A673 (cell line): ENCODE results near the gene KCNJ8.

Experiments used
- EZH2 ChIP-seq: fragments of 200-600 bp; sonication (generic); IDR thresholded peaks from 2 replicates; pipeline ENCODE4 v1.6.1; 2017; ENCODE audit warnings: borderline replicate concordance, low read depth, mild to moderate bottlenecking, mixed read lengths, antibody characterized with exemption, low read length; ENCODE audit not compliant: poor library complexity, severe bottlenecking
- TF ChIP-seq, protein P1 (sequence below): fragments of 300-800, 200-600 bp; sonication (generic); conservative IDR thresholded peaks from 2 replicates; pipeline ENCODE4 v1.5.1; 2017; ENCODE audit warnings: low read depth, mild to moderate bottlenecking, antibody characterized with exemption, low read length, moderate library complexity, mixed read lengths

DNA sequence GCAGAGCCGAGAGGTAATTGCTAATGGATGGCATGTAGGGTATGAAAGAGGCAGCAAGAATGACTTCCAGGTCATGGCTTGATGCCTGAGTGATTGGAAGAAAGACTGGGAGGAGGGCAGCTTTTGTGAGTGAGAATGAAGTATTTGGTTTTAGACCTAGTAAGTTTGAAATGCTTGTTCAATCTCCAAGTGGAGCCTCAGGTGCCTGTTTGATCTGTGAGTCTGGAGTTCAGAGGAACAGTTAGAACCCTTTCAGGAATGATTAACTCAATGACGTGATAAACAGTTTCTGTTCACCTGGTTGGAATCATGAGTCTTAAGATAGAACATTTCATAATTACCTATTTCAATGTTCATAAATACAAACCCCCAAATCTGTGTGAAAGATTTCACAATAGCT is 10.4 kb downstream of the KCNJ8 start:
- TF ChIP-seq, protein P1, sequence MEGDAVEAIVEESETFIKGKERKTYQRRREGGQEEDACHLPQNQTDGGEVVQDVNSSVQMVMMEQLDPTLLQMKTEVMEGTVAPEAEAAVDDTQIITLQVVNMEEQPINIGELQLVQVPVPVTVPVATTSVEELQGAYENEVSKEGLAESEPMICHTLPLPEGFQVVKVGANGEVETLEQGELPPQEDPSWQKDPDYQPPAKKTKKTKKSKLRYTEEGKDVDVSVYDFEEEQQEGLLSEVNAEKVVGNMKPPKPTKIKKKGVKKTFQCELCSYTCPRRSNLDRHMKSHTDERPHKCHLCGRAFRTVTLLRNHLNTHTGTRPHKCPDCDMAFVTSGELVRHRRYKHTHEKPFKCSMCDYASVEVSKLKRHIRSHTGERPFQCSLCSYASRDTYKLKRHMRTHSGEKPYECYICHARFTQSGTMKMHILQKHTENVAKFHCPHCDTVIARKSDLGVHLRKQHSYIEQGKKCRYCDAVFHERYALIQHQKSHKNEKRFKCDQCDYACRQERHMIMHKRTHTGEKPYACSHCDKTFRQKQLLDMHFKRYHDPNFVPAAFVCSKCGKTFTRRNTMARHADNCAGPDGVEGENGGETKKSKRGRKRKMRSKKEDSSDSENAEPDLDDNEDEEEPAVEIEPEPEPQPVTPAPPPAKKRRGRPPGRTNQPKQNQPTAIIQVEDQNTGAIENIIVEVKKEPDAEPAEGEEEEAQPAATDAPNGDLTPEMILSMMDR: no peak
- no peak for TF ChIP-seq EZH2
